Muscle layer of colon (tissue), 2 donors: Measurements from ENCODE around the gene PHKG1.
A peak's percentile ranks its signal among the peaks of the same experiment; 100 is the strongest.
"Not testable (repeated sequence)": the region's sequence is repeated elsewhere in the genome, so short reads cannot be mapped to it uniquely, and the experiment has no call there.

Source experiments
- H3K27ac ChIP-seq: one replicate; pipeline ENCODE4 v1.7.0; 2013; ENCODE audit warnings: low read depth, mild to moderate bottlenecking, low read length, moderate library complexity
- H3K27me3 ChIP-seq, 2 donors: one replicate each; pipeline ENCODE4 v1.7.0; 2013; ENCODE audit warnings: low read length in 2 of 2, mild to moderate bottlenecking in 2 of 2; ENCODE audit not compliant: insufficient read depth in 2 of 2, control insufficient read depth in 1 of 2
- H3K36me3 ChIP-seq: one replicate; pipeline ENCODE4 v1.7.0; 2013; ENCODE audit warnings: mild to moderate bottlenecking, low read length; ENCODE audit not compliant: insufficient read depth
- H3K4me1 ChIP-seq: one replicate; pipeline ENCODE4 v1.7.0; 2013; ENCODE audit warnings: mild to moderate bottlenecking, low read length; ENCODE audit not compliant: insufficient read depth
- H3K4me3 ChIP-seq, 2 donors: one replicate each; pipeline ENCODE4 v1.7.0; 2013; ENCODE audit warnings: low read length in 2 of 2, low read depth in 1 of 2, mild to moderate bottlenecking in 1 of 2, moderate library complexity in 1 of 2
- H3K9ac ChIP-seq: one replicate; pipeline ENCODE4 v1.7.0; 2013; ENCODE audit warnings: low read length
- H3K9me3 ChIP-seq: one replicate; pipeline ENCODE4 v1.7.0; 2013; ENCODE audit warnings: mild to moderate bottlenecking, low read length
- donor health status: abdominal sarcoma.
- donor health status: Adenocarcinoma of cecum.

Gene PHKG1

GRCh38 chr7:56053379-56053778 lies 39.4 kb downstream of the PHKG1 start:
- H3K27me3 ChIP-seq = no peaks in the 10 kb centered on the region
- no peak overlapping the region for H3K9ac ChIP-seq
- peaks cover 24% of the 10 kb centered on the region for H3K4me1 ChIP-seq
- H3K9me3 ChIP-seq = no peaks in the 10 kb centered on the region
- no peak overlapping the region for H3K27ac ChIP-seq
- H3K36me3 ChIP-seq = peaks cover 50% of the 10 kb centered on the region
- H3K4me3 ChIP-seq = no peak overlapping the region

GRCh38 chr7:56051339-56052191 lies 41.2 kb downstream of the PHKG1 start, which contains the start of the genes CCT6A and PSPH:
Gene CCT6A (plus strand): TSS chr7:56051765. CDS start chr7:56051849, 84 bp downstream.
Gene PSPH (minus strand): TSS chr7:56051444. CDS start chr7:56021212, 30,232 bp downstream.
- no peaks in the 10 kb centered on the region for H3K27me3 ChIP-seq
- peak within 1 kb of the TSS; percentile 90 for H3K27ac ChIP-seq
- peak within 1 kb of the TSS; percentile 91 to 97 for H3K4me3 ChIP-seq
- H3K36me3 ChIP-seq = peaks cover 32% of the 10 kb centered on the region
- H3K4me1 ChIP-seq = peaks cover 31% of the 10 kb centered on the region
- H3K9me3 ChIP-seq = no peaks in the 10 kb centered on the region
- peak within 1 kb of the TSS; percentile 94 for H3K9ac ChIP-seq

- peak overlapping the region; percentile 94 for H3K9ac ChIP-seq
- no peaks in the 10 kb centered on the region for H3K9me3 ChIP-seq
- H3K4me1 ChIP-seq = peaks cover 33% of the 10 kb centered on the region
Measured at GRCh38 chr7:56051053-56051338, 41.8 kb downstream of the PHKG1 start.

GRCh38 chr7:56048763-56049162 lies 44.0 kb downstream of the PHKG1 start:
- not testable (repeated sequence) for H3K27ac ChIP-seq, H3K4me3 ChIP-seq, H3K27me3 ChIP-seq, H3K9ac ChIP-seq, H3K36me3 ChIP-seq, H3K9me3 ChIP-seq
- H3K4me1 ChIP-seq = peaks cover 33% of the 10 kb centered on the region

More at GRCh38 chr7:56051053-56051338, 41.8 kb downstream of the PHKG1 start:
- Histone ChIP-seq H3K27ac (peak overlapping the region; percentile 90), H3K4me3 (peak overlapping the region; percentile 91 to 97), H3K27me3 (no peaks in the 10 kb centered on the region), H3K36me3 (peaks cover 27% of the 10 kb centered on the region)

- H3K27ac ChIP-seq = no peak overlapping the region
- no peak overlapping the region for H3K4me3 ChIP-seq
- H3K36me3 ChIP-seq = peaks cover 4% of the 10 kb centered on the region
- H3K9me3 ChIP-seq = no peaks in the 10 kb centered on the region
- no peak overlapping the region for H3K9ac ChIP-seq
- H3K27me3 ChIP-seq = no peaks in the 10 kb centered on the region
- H3K4me1 ChIP-seq = peaks cover 31% of the 10 kb centered on the region
Measured at GRCh38 chr7:56048245-56048644, 44.5 kb downstream of the PHKG1 start.

- not testable (repeated sequence) for H3K36me3 ChIP-seq, H3K9me3 ChIP-seq, H3K9ac ChIP-seq, H3K4me3 ChIP-seq, H3K27me3 ChIP-seq
- Histone ChIP-seq H3K4me1 (peaks cover 25% of the 10 kb centered on the region), H3K27ac (peak overlapping the region; percentile 82)
Measured at GRCh38 chr7:56047446-56048116, 45.2 kb downstream of the PHKG1 start.

- peaks cover 20% of the 10 kb centered on the region for H3K4me1 ChIP-seq
- no peaks in the 10 kb centered on the region for H3K27me3 ChIP-seq
- no peaks in the 10 kb centered on the region for H3K36me3 ChIP-seq
- H3K27ac ChIP-seq = peak overlapping the region; percentile 82
- H3K4me3 ChIP-seq = no peak overlapping the region
- H3K9ac ChIP-seq = no peak overlapping the region
- H3K9me3 ChIP-seq = no peaks in the 10 kb centered on the region
Measured at GRCh38 chr7:56046721-56047445, 45.9 kb downstream of the PHKG1 start.

- H3K36me3 ChIP-seq, H3K27me3 ChIP-seq, H3K9ac ChIP-seq, H3K9me3 ChIP-seq, H3K27ac ChIP-seq, H3K4me3 ChIP-seq: not testable (repeated sequence)
- H3K4me1 ChIP-seq = peaks cover 20% of the 10 kb centered on the region
Measured at GRCh38 chr7:56045758-56046157, 47.0 kb downstream of the PHKG1 start.

- Histone ChIP-seq H3K9ac (no peak overlapping the region), H3K9me3 (no peaks in the 10 kb centered on the region), H3K4me1 (no peaks in the 10 kb centered on the region), H3K36me3 (no peaks in the 10 kb centered on the region), H3K27me3 (no peaks in the 10 kb centered on the region), H3K27ac (no peak overlapping the region), H3K4me3 (no peak overlapping the region)
Measured at GRCh38 chr7:56040730-56041129, 52.0 kb downstream of the PHKG1 start.

- Histone ChIP-seq H3K36me3 (no peaks in the 10 kb centered on the region), H3K4me1 (no peaks in the 10 kb centered on the region)
Measured at GRCh38 chr7:56033671-56034432, 58.9 kb downstream of the PHKG1 start.

GRCh38 chr7:56032578-56032977 lies 60.2 kb downstream of the PHKG1 start:
- not testable (repeated sequence) for H3K9me3 ChIP-seq, H3K9ac ChIP-seq, H3K27ac ChIP-seq, H3K27me3 ChIP-seq, H3K36me3 ChIP-seq, H3K4me1 ChIP-seq, H3K4me3 ChIP-seq

More at GRCh38 chr7:56033671-56034432, 58.9 kb downstream of the PHKG1 start:
- Histone ChIP-seq H3K27ac (peak overlapping the region; percentile 67), H3K9ac (no peak overlapping the region), H3K9me3 (no peaks in the 10 kb centered on the region), H3K27me3 (no peaks in the 10 kb centered on the region), H3K4me3 (peak overlapping the region; percentile 70 to 96)
